ENCODE data around the gene SFT2D3.
A peak's percentile ranks its signal among the peaks of the same experiment; 100 is the strongest.

Gene SFT2D3

DNA sequence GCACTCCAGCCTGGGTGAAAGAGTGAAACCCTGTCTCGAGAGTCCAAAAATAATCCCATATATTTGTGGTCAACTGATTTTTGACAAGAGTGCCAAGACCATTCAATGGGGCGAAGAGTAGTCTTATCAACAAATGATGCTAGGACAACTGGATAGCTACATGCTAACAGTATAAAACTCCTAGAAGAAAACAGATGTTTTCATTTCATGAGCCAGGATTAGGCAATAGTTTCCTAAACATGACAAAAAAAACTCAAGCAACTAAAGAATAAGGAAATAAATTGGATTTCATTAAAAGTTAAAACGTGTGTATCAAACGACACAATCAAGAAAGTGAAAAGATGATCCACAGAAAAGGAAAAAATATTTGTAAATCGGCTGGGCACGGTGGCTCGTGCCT lies 32.2 kb upstream of the SFT2D3 start:
- H3K9ac ChIP-seq (ENCODE audit: low read depth, low read length) = no peak overlapping the region
- H3K27me3 ChIP-seq (ENCODE audit: control insufficient read depth, insufficient read depth, low read length) = peaks cover 32% of the 10 kb centered on the region
- H3K36me3 ChIP-seq (ENCODE audit: control insufficient read depth, insufficient read depth, low read length) = no peaks in the 10 kb centered on the region
- no peaks in the 10 kb centered on the region for H3K4me1 ChIP-seq (ENCODE audit: control insufficient read depth, insufficient read depth, low read length)
- no peaks in the 10 kb centered on the region for H3K9me3 ChIP-seq (ENCODE audit: control insufficient read depth, insufficient read depth, low read length)
- H3K4me3 ChIP-seq (ENCODE audit: low read depth, low read length) = no peak overlapping the region

DNA sequence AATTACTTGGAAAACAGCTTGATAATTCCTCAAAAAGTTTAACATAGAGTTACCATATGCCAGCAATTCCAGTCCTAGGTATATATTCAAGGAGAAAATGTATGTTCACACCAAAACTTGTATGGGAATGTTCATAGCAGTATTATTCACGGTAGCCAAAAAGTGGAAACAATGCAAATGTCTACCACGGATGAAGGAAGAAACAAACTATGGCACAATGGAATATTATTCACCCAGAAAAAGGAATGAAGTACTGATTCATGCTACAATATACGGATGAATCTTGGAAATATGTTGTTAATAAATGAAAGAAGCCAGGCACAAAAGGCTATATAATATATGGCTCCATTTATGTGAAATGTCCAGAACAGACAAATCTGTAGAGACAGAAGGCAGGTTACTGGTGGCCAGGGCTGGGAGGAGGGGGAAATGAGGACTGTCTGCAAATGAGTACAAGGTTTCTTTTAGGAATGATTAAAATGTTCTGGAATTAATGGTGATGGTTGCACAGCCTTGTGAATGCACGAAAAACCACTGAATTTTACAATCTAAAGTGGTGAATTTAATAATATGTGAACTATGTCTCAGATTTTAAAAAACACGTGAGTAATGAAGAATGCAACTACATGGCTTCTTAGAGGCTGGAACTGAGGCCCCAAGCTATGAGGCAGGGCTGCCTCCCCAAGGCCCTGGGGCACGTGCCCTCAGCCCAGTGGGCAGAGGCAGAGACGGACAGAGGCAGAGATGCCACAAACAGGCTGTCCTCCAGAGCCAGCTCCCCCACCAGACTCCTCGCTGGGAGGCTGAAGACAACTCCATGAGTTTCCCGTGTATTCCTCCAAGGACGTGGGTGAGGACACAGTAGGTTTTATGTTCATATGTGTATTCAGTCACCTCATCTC lies 31.0 kb upstream of the SFT2D3 start:
- Histone ChIP-seq H3K9ac (ENCODE audit: low read depth, low read length) (no peak overlapping the region), H3K27me3 (ENCODE audit: control insufficient read depth, insufficient read depth, low read length) (peaks cover 29% of the 10 kb centered on the region), H3K4me3 (ENCODE audit: low read depth, low read length) (no peak overlapping the region), H3K9me3 (ENCODE audit: control insufficient read depth, insufficient read depth, low read length) (no peaks in the 10 kb centered on the region), H3K36me3 (ENCODE audit: control insufficient read depth, insufficient read depth, low read length) (no peaks in the 10 kb centered on the region), H3K4me1 (ENCODE audit: control insufficient read depth, insufficient read depth, low read length) (no peaks in the 10 kb centered on the region)

DNA sequence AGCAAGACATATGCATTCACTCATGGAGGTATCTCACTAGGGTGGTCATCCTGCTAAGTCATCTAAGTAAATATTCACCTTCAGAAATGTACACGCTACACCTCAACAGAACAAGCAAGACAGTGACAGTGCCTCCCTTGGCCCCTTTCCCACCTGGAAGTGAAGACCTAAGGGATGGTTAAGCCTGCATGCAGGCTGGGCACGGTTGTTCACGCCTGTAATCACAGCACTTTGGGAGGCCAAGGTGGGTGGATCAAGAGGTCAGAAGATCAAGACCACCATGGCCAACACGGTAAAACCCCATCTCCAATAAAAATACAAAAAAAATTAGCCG lies 30.4 kb upstream of the SFT2D3 start:
- no peaks in the 10 kb centered on the region for H3K4me1 ChIP-seq (ENCODE audit: control insufficient read depth, insufficient read depth, low read length)
- peaks cover 27% of the 10 kb centered on the region for H3K27me3 ChIP-seq (ENCODE audit: control insufficient read depth, insufficient read depth, low read length)
- no peaks in the 10 kb centered on the region for H3K9me3 ChIP-seq (ENCODE audit: control insufficient read depth, insufficient read depth, low read length)
- no peak overlapping the region for H3K4me3 ChIP-seq (ENCODE audit: low read depth, low read length)
- no peak overlapping the region for H3K9ac ChIP-seq (ENCODE audit: low read depth, low read length)
- H3K36me3 ChIP-seq (ENCODE audit: control insufficient read depth, insufficient read depth, low read length) = no peaks in the 10 kb centered on the region

DNA sequence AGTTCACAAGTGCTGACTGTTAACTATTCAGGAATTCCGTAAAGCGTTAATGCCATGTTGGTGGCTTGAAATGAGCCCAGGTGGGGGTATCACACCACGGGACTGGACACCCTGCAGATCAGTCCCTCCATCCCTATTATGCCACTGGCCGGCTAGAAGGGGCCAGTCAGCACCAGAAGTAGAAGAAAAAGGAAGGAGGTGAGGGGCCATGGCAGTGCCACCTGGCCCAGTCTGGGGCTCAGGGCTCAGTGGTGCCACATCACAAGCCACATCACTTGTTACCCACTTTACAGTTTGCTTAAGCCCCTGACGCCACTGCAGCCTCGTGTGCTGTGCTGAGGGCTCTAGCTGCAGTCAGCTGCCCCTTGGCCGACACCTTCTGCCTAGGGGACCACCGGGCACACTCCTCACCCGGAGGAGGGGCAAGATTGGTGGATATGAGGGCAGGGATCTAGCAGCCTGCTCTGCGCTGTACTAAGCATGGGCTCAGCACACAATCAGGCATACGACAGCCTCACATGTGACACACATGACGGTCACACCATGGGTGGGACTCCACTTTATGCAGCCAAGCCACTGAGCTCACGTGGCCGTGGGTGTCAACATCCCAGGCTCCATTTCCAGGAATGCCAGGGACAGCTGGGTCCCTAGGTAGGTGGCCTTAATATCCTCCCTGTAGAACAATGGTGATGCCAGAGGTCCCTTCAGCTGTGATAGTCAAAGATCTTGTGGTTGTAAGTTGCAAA lies 29.6 kb upstream of the SFT2D3 start:
- H3K9me3 ChIP-seq (ENCODE audit: control insufficient read depth, insufficient read depth, low read length) = no peaks in the 10 kb centered on the region
- H3K4me1 ChIP-seq (ENCODE audit: control insufficient read depth, insufficient read depth, low read length) = no peaks in the 10 kb centered on the region
- H3K4me3 ChIP-seq (ENCODE audit: low read depth, low read length) = no peak overlapping the region
- no peaks in the 10 kb centered on the region for H3K36me3 ChIP-seq (ENCODE audit: control insufficient read depth, insufficient read depth, low read length)
- H3K27me3 ChIP-seq (ENCODE audit: control insufficient read depth, insufficient read depth, low read length) = peaks cover 31% of the 10 kb centered on the region
- no peak overlapping the region for H3K9ac ChIP-seq (ENCODE audit: low read depth, low read length)

DNA sequence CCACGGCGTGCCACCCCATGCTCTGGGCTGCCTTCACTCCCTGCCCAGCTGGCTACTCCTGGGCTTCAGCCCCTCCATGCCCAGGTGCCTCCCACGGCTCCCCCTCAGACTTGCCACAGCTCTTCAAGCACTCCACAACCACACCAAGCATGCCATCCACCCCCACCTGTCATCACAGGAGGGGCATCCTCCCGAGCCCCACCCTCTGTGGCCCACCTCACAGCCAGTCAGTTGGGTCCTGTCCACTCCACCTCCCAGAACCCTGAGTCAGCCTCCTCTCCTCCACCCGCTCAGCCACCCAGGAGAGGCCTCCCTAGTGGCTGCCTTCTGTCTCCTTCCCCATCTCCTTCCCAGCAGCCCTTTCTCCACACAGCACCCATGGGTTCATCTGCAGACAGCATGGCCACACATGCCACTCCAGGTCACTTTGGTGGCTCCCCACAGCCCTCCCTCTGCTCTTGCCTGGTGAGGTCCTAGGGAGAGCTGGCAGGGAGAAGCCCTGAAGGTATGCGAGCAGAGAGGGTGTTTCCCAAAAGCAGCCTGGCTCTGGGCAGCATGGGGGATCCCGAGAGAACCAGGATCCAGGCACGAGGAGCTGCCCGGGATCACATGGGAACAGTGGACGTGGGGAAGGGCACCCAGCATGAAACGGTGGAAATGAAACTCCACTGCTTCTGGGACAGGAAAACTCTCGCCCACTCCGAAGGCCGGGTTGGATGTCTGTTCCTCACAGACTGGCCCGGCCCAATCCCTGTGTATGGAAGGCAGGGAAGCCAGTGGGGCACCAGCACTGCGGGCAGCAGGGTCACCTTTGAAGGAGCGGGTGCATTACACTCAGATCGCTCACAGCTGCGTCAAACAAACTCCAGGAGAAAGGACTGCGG lies 28.7 kb upstream of the SFT2D3 start:
- Histone ChIP-seq H3K4me1 (ENCODE audit: control insufficient read depth, insufficient read depth, low read length) (no peaks in the 10 kb centered on the region), H3K4me3 (ENCODE audit: low read depth, low read length) (no peak overlapping the region), H3K27me3 (ENCODE audit: control insufficient read depth, insufficient read depth, low read length) (peaks cover 39% of the 10 kb centered on the region), H3K9me3 (ENCODE audit: control insufficient read depth, insufficient read depth, low read length) (no peaks in the 10 kb centered on the region), H3K9ac (ENCODE audit: low read depth, low read length) (no peak overlapping the region), H3K36me3 (ENCODE audit: control insufficient read depth, insufficient read depth, low read length) (no peaks in the 10 kb centered on the region)

DNA sequence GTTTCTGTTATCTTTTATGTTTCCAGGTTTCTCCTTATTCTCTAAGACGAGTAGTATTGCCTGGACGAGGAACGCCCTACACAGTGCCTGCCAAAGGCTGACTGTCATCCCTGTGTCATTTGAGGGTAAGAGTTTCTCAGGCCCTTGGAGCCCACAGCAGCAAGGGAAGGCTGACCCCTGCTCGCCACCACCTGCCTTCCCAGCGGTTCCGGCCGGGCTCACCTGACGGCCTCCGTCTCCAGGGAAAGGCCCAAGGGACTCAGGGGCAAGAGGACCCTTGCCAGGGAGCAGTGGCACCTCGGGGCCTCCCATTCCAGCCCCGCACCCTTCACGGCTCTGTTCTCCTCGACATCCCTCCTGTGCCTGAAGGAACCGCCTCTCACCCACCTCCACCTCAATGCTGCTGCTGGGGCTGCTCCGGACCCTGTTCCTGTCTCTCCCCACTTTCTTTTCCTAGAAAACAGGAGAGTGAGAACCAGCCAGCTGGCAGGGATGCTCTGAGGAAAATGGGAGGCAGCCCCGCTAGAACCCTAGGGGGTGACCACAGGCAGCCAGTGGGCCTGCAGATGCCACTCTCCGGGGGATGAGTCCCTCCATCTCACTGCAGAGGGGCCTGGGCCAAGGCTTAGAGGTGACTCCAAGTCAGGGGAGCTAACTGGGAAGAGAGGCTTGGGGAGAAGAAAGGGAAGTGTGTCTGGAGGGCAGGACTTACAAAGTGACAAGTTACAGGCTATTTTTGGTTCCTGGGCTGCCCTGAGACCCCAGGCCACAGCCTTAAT lies 27.8 kb upstream of the SFT2D3 start:
- Histone ChIP-seq H3K9ac (ENCODE audit: low read depth, low read length) (no peak overlapping the region), H3K4me1 (ENCODE audit: control insufficient read depth, insufficient read depth, low read length) (no peaks in the 10 kb centered on the region), H3K36me3 (ENCODE audit: control insufficient read depth, insufficient read depth, low read length) (no peaks in the 10 kb centered on the region), H3K9me3 (ENCODE audit: control insufficient read depth, insufficient read depth, low read length) (no peaks in the 10 kb centered on the region), H3K27me3 (ENCODE audit: control insufficient read depth, insufficient read depth, low read length) (peaks cover 43% of the 10 kb centered on the region), H3K4me3 (ENCODE audit: low read depth, low read length) (no peak overlapping the region)

DNA sequence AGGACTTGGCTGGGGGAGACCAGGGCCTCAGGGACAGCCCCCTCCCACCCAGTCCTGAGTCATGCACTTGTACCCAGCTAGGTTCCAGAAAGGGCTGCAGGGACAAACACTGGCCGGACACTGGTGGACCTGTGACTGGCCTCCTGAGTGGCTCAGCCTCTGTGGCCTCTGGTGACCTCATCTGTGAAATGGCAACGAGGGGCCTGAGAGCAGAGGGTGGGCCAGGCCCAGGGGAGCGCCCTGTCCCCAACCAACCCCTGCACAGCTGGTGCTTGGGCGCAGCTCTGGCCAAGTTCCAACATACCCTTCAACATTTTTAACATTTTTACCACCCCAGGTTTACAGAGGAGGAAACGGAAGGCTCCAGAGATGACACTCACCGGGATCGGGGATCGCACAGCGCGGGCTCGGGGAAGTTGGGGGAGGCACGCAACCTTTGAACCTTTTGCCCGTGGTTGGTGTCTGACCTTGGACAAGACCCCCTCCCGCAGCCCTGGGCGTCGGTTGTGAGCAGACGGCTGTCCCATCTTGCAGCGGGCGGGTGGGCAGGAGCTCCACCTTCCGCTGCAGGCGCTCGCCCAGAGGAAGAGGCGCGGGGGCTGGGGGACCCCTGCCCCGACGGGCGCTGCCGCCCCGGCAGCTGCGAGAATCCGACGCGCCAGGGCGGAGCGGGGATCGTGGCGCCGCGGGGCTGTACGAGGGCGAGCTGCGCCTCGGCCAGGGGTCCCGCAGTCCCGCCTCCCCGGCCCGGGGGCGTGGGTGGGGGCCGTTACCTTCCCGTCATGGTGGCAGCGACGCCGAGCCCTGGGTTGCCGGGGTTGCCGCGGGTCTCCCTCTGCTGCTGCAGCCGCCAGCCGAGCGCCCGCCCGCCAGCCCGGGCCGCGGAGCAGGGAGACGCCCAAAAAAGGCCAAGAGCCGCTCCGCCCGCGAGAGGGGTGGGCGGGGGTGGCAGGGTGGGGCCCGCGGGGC lies 26.8 kb upstream of the SFT2D3 start:
- Histone ChIP-seq H3K9me3 (ENCODE audit: control insufficient read depth, insufficient read depth, low read length) (no peaks in the 10 kb centered on the region), H3K4me1 (ENCODE audit: control insufficient read depth, insufficient read depth, low read length) (no peaks in the 10 kb centered on the region), H3K9ac (ENCODE audit: low read depth, low read length) (no peak overlapping the region), H3K36me3 (ENCODE audit: control insufficient read depth, insufficient read depth, low read length) (no peaks in the 10 kb centered on the region), H3K4me3 (ENCODE audit: low read depth, low read length) (peak overlapping the region; percentile 55), H3K27me3 (ENCODE audit: control insufficient read depth, insufficient read depth, low read length) (peaks cover 45% of the 10 kb centered on the region)

DNA sequence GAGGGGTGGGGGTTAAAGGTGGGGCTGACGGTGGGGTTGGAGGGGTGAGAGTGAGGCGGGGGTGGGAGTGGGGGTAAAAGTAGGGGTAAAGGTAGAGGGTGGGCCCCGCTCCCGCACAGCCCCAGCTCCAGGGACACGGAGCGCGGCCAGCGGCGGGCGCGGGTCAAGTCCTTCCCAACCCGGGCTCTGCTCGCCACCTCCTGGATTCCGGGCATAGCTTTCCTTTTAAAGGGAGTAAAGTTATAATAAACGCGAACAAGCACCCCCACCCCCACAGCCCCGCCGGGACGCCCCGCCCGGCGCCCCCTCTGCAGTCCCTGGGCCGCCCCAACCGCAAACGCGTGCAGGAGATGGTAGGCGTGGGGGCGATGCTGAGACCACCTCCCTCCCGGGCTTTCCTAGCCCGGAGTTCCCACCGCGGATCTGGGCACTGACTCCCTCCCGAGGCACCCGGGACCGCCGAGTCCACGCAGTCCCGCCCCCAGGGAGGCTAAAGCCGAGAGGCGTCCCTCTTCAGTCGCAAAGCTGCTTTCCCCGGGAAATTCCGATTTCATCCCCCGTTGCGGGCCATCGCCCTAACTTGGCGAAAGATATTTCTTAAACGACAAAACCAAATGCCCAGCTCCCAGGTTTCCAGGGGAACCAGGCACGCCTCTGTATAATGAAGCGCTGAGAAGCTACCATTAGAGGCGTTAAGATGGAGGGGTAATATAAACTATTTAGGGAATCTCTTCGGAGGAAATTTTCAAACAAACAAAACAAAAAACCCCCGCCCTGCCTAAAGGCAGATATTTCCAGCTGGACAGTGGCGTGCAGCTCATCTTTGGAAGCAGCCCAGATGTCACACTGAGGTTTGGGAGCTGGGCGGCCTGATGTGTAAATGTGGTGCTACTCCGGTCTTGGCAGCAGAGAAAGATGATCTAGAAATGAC lies 25.7 kb upstream of the SFT2D3 start, which contains the start of gene LIMS2:
Gene LIMS2 (minus strand): TSS at position 200 of the 931 bp plus-strand sequence. CDS start 506 bp downstream, outside the sequence.
- Histone ChIP-seq H3K4me1 (ENCODE audit: control insufficient read depth, insufficient read depth, low read length) (no peaks in the 10 kb centered on the region), H3K9ac (ENCODE audit: low read depth, low read length) (no peak within 1 kb of the TSS), H3K36me3 (ENCODE audit: control insufficient read depth, insufficient read depth, low read length) (no peaks in the 10 kb centered on the region), H3K4me3 (ENCODE audit: low read depth, low read length) (peak within 1 kb of the TSS; percentile 58), H3K9me3 (ENCODE audit: control insufficient read depth, insufficient read depth, low read length) (no peaks in the 10 kb centered on the region), H3K27me3 (ENCODE audit: control insufficient read depth, insufficient read depth, low read length) (peaks cover 45% of the 10 kb centered on the region)

DNA sequence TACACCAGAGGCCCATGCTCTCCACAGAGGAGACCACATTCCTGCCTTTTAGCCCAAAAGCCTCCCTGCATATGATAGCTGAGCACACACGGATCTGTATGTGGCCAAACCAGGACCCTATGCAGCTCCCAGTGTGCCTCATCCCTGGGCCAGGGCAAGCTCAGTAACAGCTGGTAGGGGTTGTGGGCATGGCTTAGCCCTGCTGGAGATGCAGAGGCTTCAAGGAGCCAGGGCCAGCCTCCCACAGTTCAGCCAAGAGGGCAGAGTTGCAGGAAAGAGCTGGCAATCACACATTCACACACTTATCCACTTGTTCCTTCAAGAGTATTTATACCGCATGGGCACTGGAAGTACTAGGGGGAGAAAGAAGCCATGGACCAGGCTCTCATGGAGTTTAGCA lies 24.4 kb upstream of the SFT2D3 start:
- Histone ChIP-seq H3K9me3 (ENCODE audit: control insufficient read depth, insufficient read depth, low read length) (no peaks in the 10 kb centered on the region), H3K36me3 (ENCODE audit: control insufficient read depth, insufficient read depth, low read length) (no peaks in the 10 kb centered on the region), H3K4me1 (ENCODE audit: control insufficient read depth, insufficient read depth, low read length) (no peaks in the 10 kb centered on the region), H3K27me3 (ENCODE audit: control insufficient read depth, insufficient read depth, low read length) (peaks cover 43% of the 10 kb centered on the region), H3K4me3 (ENCODE audit: low read depth, low read length) (no peak overlapping the region), H3K9ac (ENCODE audit: low read depth, low read length) (no peak overlapping the region)

Measured in iPS-15b (cell line).